Subcutaneous abdominal adipose tissue (tissue), 5 donors: ENCODE measurements around the gene PIP5K1B.

Experiments
- H3K27ac ChIP-seq: one replicate; pipeline ENCODE4 v1.7.0; 2013; ENCODE audit warnings: low read depth, mild to moderate bottlenecking, inconsistent platforms, low read length, moderate library complexity
- H3K27me3 ChIP-seq, 5 donors: one replicate each; pipeline ENCODE4 v1.7.0; 2013; ENCODE audit warnings: low read length in 5 of 5, inconsistent platforms in 1 of 5; ENCODE audit not compliant: control insufficient read depth in 5 of 5, insufficient read depth in 4 of 5
- H3K36me3 ChIP-seq, 5 donors: one replicate each; pipeline ENCODE4 v1.7.0; 2013; ENCODE audit warnings: low read length in 5 of 5; ENCODE audit not compliant: control insufficient read depth in 5 of 5, insufficient read depth in 5 of 5
- H3K4me1 ChIP-seq, 5 donors: one replicate each; pipeline ENCODE4 v1.7.0; 2013; ENCODE audit warnings: low read length in 5 of 5, mild to moderate bottlenecking in 3 of 5, moderate library complexity in 1 of 5; ENCODE audit not compliant: control insufficient read depth in 5 of 5, insufficient read depth in 5 of 5
- H3K4me3 ChIP-seq, 5 donors: one replicate each; pipeline ENCODE4 v1.7.0; 2013; ENCODE audit warnings: low read length in 5 of 5, low read depth in 1 of 5
- H3K9ac ChIP-seq, 5 donors: one replicate each; pipeline ENCODE4 v1.7.0; 2013; ENCODE audit warnings: low read length in 5 of 5, mild to moderate bottlenecking in 4 of 5, moderate library complexity in 3 of 5
- H3K9me3 ChIP-seq, 5 donors: one replicate each; pipeline ENCODE4 v1.7.0; 2013; ENCODE audit warnings: low read length in 5 of 5; ENCODE audit not compliant: control insufficient read depth in 5 of 5
- donor health status: healthy.
- donor health status: healthy.
- donor health status: healthy.
- donor health status: healthy.
- donor health status: healthy.

PIP5K1B gene

DNA sequence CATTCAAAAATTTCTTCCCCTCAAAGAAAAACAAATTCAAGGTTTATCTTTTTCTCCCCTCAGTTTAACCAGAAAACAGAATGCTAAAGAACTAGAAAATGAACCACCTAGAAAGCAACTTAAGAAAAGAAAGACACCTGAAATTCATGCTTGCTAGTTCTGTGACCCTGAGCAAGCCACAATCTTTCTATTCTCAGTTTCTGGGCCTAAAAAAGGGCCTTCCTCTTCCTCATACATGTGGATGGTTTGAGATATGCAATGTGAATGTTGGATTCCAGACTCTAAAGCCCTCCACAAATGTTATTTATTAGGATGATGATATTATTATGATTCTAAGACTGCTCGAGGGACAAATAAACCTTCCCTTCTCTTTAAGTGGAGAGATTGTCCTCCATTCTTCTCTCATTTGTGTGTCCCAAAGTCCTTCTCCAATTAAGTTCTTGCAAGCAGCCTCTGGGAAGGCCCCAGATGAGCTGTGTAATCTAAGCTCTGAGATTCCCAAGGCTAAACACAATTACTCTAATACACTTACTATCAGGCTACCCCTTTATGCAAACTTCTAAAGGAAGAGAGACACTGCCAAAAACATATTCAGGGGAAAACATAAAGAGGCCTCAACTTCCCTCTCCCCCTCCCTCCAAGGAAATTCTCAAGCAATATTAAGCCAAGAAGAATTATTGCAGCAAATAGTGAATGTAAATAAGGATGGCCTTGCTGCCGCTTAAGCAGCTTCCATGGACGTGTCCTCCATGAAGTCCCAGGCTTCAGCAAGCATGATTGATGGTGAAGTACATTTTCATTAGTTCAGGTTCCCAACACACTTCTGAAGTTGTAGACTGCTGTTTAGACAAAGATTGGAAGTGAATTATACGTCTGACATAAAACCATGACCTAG lies 228.6 kb downstream of the PIP5K1B start:
- Histone ChIP-seq H3K27me3 (no peaks in the 10 kb centered on the region), H3K4me3 (no peak overlapping the region), H3K9me3 (no peaks in the 10 kb centered on the region), H3K4me1 (no peaks in the 10 kb centered on the region), H3K27ac (no peak overlapping the region), H3K36me3 (no peaks in the 10 kb centered on the region), H3K9ac (no peak overlapping the region)

DNA sequence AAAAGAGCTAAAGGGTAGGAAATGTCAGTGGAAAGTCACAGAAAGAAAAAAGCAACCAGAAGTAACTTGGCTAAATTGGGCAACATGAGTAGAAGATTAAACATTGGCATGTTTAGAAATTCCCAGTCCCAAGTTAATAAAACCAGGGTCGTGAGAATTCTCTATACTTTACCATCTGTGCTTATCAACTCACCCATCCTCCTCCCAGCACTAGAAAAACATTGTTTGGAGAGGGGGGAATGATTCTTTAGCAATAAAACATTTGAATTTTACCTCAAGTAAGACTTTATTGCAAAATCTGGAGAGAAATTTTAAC lies 229.2 kb downstream of the PIP5K1B start:
- no peak overlapping the region for H3K27ac ChIP-seq
- no peaks in the 10 kb centered on the region for H3K36me3 ChIP-seq
- no peaks in the 10 kb centered on the region for H3K27me3 ChIP-seq

DNA sequence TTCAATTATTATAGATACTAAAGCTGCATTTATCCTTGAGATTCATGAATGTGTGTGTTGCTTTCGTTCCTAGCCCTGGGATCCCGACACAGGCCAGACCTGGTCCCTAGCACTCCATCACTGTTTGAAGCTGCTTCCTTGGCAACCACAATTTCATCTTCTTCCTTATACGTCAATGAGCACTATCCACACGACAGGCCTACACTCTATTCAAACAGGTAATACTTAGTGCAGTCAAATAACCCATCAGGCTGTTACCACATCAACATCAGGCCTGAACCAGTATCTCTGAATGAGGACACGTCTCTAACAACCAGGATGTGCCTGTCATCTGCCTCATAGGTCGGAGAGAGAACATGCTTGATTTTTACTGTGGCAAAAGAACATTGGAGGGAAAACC lies 235.5 kb downstream of the PIP5K1B start:
- Histone ChIP-seq H3K9ac (no peak overlapping the region), H3K27ac (no peak overlapping the region)

More for the DNA sequence above, 229.2 kb downstream of the PIP5K1B start:
- no peaks in the 10 kb centered on the region for H3K9me3 ChIP-seq
- no peak overlapping the region for H3K9ac ChIP-seq
- H3K4me1 ChIP-seq = no peaks in the 10 kb centered on the region
- H3K4me3 ChIP-seq = no peak overlapping the region

DNA sequence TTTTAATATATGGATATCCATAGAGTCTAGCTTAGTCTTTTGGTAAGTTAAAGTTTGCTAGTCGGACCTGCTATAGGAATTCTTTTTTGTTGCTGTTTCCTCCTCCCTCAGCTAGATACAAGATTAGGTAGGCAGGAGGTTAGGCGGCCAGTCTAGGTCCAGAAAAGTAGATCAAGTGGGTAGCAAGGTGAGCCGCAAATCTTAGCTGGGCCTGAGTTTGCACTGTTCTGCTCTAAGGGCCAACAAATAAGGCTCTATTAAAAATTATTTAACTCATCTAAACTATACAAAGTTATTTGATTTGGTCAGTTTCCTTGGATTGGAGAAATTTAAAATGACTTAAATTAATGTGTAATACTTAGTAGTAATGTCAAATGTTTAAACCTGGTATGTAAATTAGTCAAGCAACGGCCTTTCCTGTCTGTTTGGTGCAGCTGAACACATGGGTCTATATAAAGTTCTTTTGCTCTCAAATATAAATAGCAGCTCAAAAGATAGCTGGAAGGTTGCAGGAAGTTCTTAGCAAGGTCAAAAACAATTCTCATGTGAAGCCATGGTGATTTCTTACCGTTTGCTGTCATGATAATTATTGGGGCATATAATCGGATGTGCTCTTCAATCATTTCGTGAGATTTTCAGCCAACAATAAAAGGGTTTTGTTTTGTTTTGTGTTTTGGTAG lies 236.9 kb downstream of the PIP5K1B start:
- H3K27me3 ChIP-seq = no peaks in the 10 kb centered on the region
- H3K9ac ChIP-seq = no peak overlapping the region
- H3K4me3 ChIP-seq = no peak overlapping the region
- H3K27ac ChIP-seq = no peak overlapping the region
- H3K9me3 ChIP-seq = no peaks in the 10 kb centered on the region
- no peaks in the 10 kb centered on the region for H3K36me3 ChIP-seq
- H3K4me1 ChIP-seq = no peaks in the 10 kb centered on the region

More for the DNA sequence above, 235.5 kb downstream of the PIP5K1B start:
- H3K27me3 ChIP-seq = no peaks in the 10 kb centered on the region
- H3K36me3 ChIP-seq = no peaks in the 10 kb centered on the region
- no peaks in the 10 kb centered on the region for H3K4me1 ChIP-seq
- H3K4me3 ChIP-seq = no peak overlapping the region
- no peaks in the 10 kb centered on the region for H3K9me3 ChIP-seq

DNA sequence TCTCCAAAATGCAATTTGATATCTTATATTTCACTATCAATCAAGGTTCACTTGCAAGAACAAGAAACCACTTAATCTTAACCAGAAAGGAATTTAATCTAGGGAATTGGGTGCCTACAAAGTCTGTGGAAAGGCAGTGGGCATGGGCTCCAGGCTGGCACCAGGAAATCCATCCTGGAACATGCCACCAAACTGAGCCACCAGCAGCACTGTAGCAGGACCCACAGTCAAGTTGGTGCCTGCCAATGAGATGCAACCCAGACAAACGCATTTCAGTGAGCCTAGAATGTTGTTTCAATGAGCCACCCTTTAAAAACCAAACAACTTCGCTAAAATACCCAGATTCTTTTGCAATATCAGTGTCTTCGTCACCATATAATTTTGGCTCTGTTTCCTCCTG lies 237.8 kb downstream of the PIP5K1B start:
- H3K9me3 ChIP-seq = no peaks in the 10 kb centered on the region
- H3K27ac ChIP-seq = no peak overlapping the region
- no peaks in the 10 kb centered on the region for H3K27me3 ChIP-seq
- no peaks in the 10 kb centered on the region for H3K4me1 ChIP-seq
- H3K4me3 ChIP-seq = no peak overlapping the region
- no peak overlapping the region for H3K9ac ChIP-seq
- no peaks in the 10 kb centered on the region for H3K36me3 ChIP-seq

DNA sequence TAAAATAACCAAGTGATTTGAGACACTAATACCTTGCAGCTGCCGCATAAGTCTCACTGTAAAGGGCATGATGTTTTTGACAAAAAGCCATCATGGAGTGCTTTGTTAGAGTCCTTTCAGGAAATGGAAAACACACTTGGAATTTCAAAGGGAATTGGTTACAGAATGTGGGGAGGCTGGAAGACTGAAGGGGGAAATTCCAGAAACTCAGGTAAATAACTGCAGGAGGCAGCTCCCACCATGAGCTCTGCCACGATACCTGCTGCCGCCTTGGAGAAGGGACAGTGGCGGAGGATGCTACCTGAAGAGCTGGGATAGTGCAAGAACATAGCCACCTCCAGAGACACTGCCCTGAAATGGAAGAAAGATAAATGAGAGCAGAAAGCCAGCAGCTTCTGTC lies 242.0 kb downstream of the PIP5K1B start:
- H3K9ac ChIP-seq = no peak overlapping the region
- H3K27ac ChIP-seq = no peak overlapping the region
- peaks cover 0 to 2% (median 0%) of the 10 kb centered on the region in 5 donors for H3K4me1 ChIP-seq
- H3K36me3 ChIP-seq = no peaks in the 10 kb centered on the region
- H3K9me3 ChIP-seq = no peaks in the 10 kb centered on the region
- no peak overlapping the region for H3K4me3 ChIP-seq
- no peaks in the 10 kb centered on the region for H3K27me3 ChIP-seq

DNA sequence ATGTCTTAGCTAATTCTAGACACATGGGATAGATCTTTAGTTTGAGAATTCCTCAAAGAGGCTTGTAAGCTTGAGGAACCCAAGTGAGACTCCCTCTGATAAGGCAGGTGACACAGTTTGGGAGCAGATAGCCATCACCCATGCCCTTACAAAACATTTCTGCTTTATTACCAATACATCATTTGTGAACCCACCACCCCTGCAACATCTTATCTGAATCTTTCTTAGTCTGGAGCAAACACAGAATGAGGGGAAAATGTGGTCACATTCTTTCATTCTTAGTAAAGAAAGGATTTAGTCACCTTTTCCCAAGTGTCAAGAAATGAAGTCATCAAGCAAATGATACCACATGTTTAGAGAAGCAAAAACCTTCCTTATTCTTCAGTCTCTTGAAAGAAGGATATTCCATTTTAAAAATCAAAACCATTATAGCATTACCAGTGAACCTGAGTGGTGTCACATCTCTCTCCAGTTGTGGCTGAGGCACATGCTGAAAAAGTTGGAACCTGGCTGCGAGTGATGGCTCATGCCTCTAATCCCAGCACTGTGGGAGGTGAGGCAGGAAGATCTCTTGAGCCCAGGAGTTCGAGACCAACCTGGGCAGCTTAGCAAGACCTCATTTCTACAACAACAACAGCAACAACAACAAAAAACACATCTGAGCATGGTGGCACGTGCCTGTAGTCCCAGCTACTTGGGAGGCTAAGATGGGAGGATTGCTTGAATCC lies 243.0 kb downstream of the PIP5K1B start:
- H3K9ac ChIP-seq = no peak overlapping the region
- no peaks in the 10 kb centered on the region for H3K9me3 ChIP-seq
- H3K36me3 ChIP-seq = no peaks in the 10 kb centered on the region

DNA sequence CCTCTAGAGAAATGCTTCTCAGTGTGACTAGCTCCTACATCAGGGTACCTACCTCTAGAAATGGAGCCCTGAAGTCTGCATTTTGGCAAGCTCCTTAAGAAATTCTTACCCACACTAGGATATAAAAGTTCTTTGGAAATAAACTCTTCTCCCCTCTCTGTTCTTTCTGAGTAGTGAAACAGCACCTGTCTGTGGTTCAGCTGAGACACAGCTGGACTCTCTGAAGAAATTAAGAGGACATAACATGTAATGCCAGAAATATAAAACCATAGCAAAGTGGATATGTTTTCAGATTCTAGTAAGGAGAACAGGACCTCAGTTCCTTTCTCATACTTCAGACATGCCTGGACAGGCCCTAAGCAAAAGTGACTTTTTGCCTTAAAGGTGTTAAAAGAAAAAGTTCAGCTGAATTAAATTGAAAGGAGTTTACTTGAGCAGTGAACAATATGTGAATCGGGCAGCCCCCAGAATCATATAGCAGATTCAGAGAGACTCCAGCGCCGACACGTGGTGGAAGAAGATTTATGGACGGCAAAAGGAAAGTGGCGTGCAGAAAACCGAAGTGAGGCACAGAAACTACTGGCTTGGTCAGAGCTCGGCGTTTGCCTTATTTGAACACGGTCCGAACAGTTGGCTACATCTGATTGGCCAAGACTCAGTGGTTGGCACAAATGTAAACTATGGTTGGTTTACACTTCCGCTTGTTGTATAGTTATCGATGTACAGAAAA lies 244.4 kb downstream of the PIP5K1B start:
- no peaks in the 10 kb centered on the region for H3K27me3 ChIP-seq
- no peaks in the 10 kb centered on the region for H3K36me3 ChIP-seq
- H3K27ac ChIP-seq = no peak overlapping the region
- no peak overlapping the region for H3K4me3 ChIP-seq
- no peaks in the 10 kb centered on the region for H3K9me3 ChIP-seq
- no peak overlapping the region for H3K9ac ChIP-seq
- peaks cover 0 to 2% (median 0%) of the 10 kb centered on the region in 5 donors for H3K4me1 ChIP-seq

More for the DNA sequence above, 243.0 kb downstream of the PIP5K1B start:
- peaks cover 0 to 2% (median 0%) of the 10 kb centered on the region in 5 donors for H3K4me1 ChIP-seq
- no peak overlapping the region for H3K27ac ChIP-seq
- H3K4me3 ChIP-seq = no peak overlapping the region
- H3K27me3 ChIP-seq = no peaks in the 10 kb centered on the region

DNA sequence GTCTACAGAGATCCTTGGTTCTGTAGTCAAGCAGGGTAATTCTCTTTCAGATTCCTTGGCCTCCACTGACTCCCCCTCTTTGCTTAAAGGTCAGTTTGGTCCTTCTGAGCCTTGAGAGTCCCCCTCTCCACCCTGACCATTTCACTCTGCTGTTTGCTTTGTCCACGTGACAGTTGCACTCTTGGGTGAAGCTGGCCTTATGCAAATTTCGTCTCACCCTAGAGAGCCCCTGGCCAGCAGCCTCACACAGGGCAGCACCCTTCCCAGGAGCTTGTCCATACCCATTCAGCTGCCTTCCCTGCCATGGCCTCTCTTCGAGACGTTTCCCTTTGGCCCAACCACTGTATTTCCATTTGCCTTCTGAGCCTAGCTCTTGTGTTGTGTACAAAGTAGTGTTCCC lies 245.1 kb downstream of the PIP5K1B start:
- Histone ChIP-seq H3K4me3 (no peak overlapping the region), H3K27ac (no peak overlapping the region)

More for the DNA sequence above, 245.1 kb downstream of the PIP5K1B start:
- Histone ChIP-seq H3K9me3 (no peaks in the 10 kb centered on the region), H3K36me3 (peaks cover 0 to 2% (median 0%) of the 10 kb centered on the region in 5 donors), H3K9ac (no peak overlapping the region), H3K4me1 (peaks cover 0 to 2% (median 0%) of the 10 kb centered on the region in 5 donors), H3K27me3 (no peaks in the 10 kb centered on the region)
